ENCODE data around the gene AIPL1.
A peak's percentile ranks its signal among the peaks of the same experiment; 100 is the strongest.

The AIPL1 gene

DNA sequence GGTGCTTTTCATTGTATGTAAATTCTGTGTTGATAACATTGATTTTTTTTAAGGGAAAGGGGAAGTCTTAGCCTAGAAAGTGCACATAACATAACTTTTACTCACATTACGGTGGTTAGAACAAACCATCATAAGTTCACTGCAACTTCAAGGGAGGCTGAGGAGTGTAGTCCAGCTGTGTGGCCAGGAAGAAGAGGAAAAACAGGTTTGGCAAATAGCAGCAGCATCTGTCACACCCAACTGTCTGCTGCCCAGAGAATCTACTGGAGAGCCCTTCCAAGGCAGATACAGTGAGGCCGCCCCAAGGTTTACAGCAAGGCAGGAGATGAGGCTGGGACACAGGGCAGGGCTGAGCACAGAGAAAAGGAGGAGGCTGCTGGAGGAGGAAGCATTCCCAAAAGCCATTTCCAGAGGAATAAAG lies 60.6 kb downstream of the AIPL1 start:
- TF ChIP-seq, protein P1, sequence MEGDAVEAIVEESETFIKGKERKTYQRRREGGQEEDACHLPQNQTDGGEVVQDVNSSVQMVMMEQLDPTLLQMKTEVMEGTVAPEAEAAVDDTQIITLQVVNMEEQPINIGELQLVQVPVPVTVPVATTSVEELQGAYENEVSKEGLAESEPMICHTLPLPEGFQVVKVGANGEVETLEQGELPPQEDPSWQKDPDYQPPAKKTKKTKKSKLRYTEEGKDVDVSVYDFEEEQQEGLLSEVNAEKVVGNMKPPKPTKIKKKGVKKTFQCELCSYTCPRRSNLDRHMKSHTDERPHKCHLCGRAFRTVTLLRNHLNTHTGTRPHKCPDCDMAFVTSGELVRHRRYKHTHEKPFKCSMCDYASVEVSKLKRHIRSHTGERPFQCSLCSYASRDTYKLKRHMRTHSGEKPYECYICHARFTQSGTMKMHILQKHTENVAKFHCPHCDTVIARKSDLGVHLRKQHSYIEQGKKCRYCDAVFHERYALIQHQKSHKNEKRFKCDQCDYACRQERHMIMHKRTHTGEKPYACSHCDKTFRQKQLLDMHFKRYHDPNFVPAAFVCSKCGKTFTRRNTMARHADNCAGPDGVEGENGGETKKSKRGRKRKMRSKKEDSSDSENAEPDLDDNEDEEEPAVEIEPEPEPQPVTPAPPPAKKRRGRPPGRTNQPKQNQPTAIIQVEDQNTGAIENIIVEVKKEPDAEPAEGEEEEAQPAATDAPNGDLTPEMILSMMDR (IDR thresholded peaks at IDR 0.05; ENCODE audit: unreplicated experiment in 3 of 3) = no peak
- H3K27me3 Mint-ChIP-seq (ENCODE audit: low read depth) = peaks cover 21% of the 10 kb centered on the region

More for the DNA sequence above, 60.6 kb downstream of the AIPL1 start:
- Mint-ChIP-seq H3K9me3 (peaks cover 7% of the 10 kb centered on the region), H3K4me1 (peaks cover 9% of the 10 kb centered on the region), H3K27ac (peak overlapping the region in 2 of 3 experiments; percentile 0 to 28), H3K36me3 (ENCODE audit: low read depth) (no peaks in the 10 kb centered on the region), H3K4me3 (peak overlapping the region in 2 of 3 experiments; percentile 51 to 55)
